Upper lobe of left lung (tissue), 4 donors: ENCODE data around the gene RYR1.

Experiments
- CTCF ChIP-seq, 6 experiments: fragments of 450-650 bp in 4 of 6; fragments of 200-600 bp in 2 of 6; sonication (generic) in 2 of 6; IDR thresholded peaks; one replicate each; pipeline ENCODE4 v1.5.1; 2016 to 2019; ENCODE audit warnings: antibody characterized with exemption in 6 of 6
- EP300 ChIP-seq, 4 donors: sonication (generic); formaldehyde crosslinking; IDR thresholded peaks; one replicate each; pipeline ENCODE4 v1.5.1; 2017; ENCODE audit warnings: antibody characterized with exemption in 4 of 4, control low read depth in 2 of 4
- POLR2A ChIP-seq, 4 donors: fragments of 450-650 bp; IDR thresholded peaks; one replicate each; pipeline ENCODE4 v1.5.1; 2016 to 2017; ENCODE audit warnings: antibody characterized with exemption in 4 of 4, mild to moderate bottlenecking in 2 of 4
- POLR2AphosphoS5 ChIP-seq, 2 donors: sonication (generic); formaldehyde crosslinking; IDR thresholded peaks; one replicate each; pipeline ENCODE4 v1.5.1; 2017; ENCODE audit warnings: antibody characterized with exemption in 2 of 2

- TF ChIP-seq CTCF (IDR thresholded peaks at IDR 0.05) (no peak), POLR2AphosphoS5 (IDR thresholded peaks at IDR 0.05) (no peak), EP300 (IDR thresholded peaks at IDR 0.05) (no peak), POLR2A (IDR thresholded peaks at IDR 0.05) (no peak)
Observed at GRCh38 chr19:38399081-38399480, 34.4 kb upstream of the RYR1 start.
